ENCODE measurements around the gene PAPOLA. TPM values are rescaled to one million over a fixed set of nuclear protein-coding genes. Genes with fewer than 3 reads are reported as not detected.
"Not testable (repeated sequence)": the region's sequence is repeated elsewhere in the genome, so short reads cannot be mapped to it uniquely, and the experiment has no call there.

The PAPOLA gene
- polyA plus RNA-seq (ENCODE audit: insufficient read length): 279 TPM
- long read RNA-seq, donor 1, full-length matches to known transcripts: 50 of 145 reads
- long read RNA-seq, donor 1, partial matches to known transcripts: 95 of 145 reads
- long read RNA-seq, donor 1, other reads (novel, unspliced or antisense): 0 of 145 reads
- long read RNA-seq, donor 2, full-length matches to known transcripts: 36 of 60 reads
- long read RNA-seq, donor 2, partial matches to known transcripts: 24 of 60 reads
- long read RNA-seq, donor 2, other reads (novel, unspliced or antisense): 0 of 60 reads
- long read RNA-seq, donor 3, full-length matches to known transcripts: 28 of 62 reads
- long read RNA-seq, donor 3, partial matches to known transcripts: 34 of 62 reads
- long read RNA-seq, donor 3, other reads (novel, unspliced or antisense): 0 of 62 reads
- long read RNA-seq, donor 4, partial matches to known transcripts: 7 of 12 reads
- long read RNA-seq, donor 4, other reads (novel, unspliced or antisense): 0 of 12 reads
- long read RNA-seq, donor 5, full-length matches to known transcripts: 66 of 207 reads
- long read RNA-seq, donor 5, partial matches to known transcripts: 141 of 207 reads
- long read RNA-seq, donor 5, other reads (novel, unspliced or antisense): 0 of 207 reads
- long read RNA-seq, donor 6, full-length matches to known transcripts: 60 of 100 reads
- long read RNA-seq, donor 6, partial matches to known transcripts: 40 of 100 reads
- long read RNA-seq, donor 6, other reads (novel, unspliced or antisense): 0 of 100 reads
- long read RNA-seq, donor 7, full-length matches to known transcripts: 47 of 137 reads
- long read RNA-seq, donor 7, partial matches to known transcripts: 90 of 137 reads
- long read RNA-seq, donor 7, other reads (novel, unspliced or antisense): 0 of 137 reads
- long read RNA-seq, donor 8, full-length matches to known transcripts: 14 of 31 reads
- long read RNA-seq, donor 8, partial matches to known transcripts: 17 of 31 reads
- long read RNA-seq, donor 8, other reads (novel, unspliced or antisense): 0 of 31 reads

DNA sequence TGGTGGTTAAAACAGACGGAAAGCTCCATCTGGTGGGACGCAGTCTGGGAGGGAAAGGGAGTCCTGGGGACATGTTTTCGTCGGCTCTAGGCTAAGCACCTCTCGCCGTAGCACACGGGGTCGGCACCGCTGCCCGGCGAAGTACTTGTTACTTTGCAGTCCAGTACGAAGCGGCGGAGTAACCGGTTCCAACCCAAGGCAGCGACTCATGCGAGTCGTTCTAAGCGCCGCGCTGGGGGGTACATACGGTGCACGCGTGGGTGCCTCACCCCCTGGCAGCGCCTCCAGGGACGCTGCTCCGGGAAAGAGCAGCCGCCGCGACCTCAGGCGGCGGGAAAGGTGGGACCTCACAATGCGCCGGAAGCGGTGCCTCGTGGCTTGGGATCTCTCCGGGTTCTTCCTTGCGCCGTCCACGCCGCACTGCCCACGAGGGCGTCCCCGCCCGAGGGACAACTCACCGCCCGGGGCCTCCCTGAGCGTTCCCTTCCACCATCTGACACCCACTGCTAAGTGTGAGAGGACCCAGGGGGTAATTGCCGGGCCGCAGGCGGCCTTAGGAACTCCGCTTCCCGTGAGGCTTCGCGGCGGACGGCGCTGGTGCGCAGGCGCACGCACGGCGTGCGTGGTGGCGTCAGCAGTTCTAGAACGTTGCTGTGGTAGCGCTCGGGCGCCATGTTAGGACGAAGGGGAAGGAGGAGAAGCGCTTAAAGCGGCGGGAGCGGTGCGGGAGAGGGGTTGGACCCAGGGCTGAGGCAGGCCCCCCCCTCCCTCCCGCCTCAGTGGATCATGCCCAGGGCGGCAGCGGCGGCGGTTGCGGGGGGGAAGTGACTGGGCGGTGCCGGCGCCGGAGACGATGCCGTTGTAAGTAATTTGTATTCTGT, at the start of gene PAPOLA:
Gene PAPOLA, plus strand, starts transcription at position 643 of the 881 bp plus-strand sequence. Its CDS starts 211 bp downstream, at position 854.
- DNase-seq: peak; percentile 95

DNA sequence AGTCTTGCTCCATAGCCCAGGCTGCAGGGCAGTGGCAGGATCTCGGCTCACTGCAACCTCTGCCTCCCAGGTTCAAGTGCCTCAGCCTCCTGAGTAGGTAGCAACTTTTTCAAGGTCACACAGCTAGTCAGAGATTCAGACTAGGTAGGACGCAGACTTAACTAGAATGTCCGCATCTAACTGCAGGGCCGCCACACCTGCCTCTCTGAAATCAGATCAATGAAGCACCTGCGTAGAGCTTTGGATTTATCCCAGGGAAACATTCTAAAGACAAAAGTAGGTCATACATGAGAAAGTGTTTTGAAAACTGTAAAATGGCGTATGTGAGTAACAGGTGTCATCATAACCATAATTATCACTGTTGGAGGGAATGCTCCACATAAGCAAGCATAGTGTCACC, 49.5 kb upstream of the PAPOLA start:
- no peak for DNase-seq

DNA sequence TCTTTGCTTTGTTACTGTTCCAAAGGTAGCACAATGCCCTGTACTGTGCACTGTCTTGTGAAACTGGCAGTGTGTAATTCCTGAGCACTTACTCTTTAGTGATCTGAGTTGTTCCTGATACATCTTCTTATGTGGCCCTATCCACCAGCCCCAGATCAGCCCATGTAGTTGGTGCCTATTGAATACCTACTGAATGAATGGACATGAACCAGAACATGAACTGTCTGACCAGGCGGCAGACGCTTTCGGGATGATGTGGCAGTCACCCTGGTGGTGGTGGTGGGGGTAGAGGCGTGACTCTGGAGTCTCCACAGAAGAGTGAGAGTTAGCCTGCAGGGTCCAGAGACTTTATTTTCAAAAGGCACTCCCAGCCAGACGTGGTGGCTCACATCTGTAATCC, 46.6 kb upstream of the PAPOLA start:
- DNase-seq: no peak

DNA sequence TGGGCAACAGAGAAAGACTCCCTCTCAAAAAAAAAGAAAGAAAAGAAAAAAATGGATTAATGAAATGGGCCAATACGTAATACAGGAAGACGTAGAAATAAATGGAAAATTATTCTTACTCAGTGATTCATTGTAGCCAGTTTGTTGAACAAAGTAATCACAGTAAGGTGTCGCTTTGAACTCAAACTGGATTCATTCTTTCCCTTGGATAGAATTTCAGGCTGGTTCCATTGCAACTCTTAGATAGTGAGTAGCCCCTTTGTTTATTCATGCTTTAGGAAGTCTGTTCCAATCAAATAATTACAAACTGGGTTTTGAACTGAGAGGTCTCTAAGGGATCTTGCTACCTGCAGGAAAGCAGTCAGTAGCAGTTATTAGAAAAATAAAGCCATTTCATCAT, 42.3 kb upstream of the PAPOLA start:
- no peak for DNase-seq

DNA sequence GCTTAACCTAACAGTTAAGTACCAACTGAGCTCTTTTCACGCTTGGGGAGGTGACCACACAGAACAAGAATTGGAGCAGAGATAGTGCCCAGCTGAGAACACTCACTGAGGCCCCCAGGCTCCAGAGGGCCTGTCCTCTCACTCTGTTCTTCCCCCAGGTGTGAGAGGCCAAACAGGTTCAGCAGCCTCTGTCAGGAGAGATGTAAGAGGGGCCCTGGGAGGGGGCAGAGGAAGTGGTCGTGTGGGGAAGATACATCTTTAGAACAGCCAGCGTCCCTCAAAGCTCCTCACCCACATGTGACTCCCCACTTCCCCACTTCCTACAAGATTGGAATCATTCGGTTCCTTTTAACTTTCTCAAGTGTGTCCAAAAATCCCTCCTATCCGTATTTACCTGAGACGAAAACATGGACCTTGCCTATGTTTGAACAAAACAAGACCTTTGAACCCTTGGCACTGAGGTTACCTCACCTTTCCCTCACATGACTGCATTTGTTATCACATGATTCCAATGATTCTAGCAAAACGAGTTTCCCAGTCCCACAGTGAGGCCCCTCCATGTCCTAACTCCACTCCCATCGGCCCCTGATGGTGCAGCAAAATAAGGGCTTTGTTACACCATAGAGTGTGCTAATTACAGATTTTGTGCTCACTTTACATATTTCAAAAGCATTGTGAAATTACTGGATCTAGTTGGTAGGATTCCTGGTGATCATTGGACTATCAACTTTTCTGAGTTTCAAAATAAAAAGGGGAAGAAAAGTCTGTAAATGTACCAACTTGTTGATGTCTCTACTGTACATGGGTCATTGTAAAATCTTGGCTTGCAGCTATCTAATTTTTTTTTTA, 40.0 kb upstream of the PAPOLA start:
- DNase-seq: no peak

DNA sequence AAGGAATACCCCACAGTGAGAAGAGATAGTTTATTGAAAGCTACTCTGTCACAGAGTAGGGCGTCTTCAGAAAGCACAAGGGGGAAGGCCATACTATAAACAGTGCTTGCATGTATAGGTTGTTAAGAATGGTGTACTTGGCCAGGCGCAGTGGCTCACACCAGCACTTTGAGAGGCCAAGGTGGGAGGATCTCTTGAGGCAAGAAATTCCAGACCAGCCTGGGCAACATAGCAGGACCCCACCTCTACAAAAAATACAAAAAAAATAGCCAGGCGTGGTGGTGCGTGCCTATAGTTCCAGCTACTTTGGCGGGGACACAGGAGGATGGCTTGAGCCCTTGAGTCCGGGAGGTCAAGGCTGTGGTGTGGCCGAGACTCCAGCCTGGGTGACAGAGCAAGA, 38.0 kb upstream of the PAPOLA start:
- DNase-seq: no peak

DNA sequence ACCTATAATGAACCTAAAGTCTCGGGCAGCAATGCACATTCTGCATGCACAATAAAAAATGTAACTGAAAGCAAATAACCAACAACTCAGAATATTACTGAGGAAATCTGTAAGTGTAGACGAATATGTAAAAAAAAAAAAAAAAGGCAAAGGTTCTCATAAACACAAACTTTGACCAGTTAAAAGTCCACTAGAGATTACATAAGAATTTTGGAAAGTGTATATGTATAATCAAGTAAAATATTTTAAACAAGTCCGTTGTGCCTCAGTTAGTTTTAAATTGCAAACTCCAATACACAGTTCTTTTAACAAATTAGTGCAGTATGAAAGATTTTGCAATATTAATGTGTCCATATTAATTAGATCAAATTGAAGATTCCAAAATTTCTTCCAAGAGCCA, 35.3 kb upstream of the PAPOLA start:
- no peak for DNase-seq

DNA sequence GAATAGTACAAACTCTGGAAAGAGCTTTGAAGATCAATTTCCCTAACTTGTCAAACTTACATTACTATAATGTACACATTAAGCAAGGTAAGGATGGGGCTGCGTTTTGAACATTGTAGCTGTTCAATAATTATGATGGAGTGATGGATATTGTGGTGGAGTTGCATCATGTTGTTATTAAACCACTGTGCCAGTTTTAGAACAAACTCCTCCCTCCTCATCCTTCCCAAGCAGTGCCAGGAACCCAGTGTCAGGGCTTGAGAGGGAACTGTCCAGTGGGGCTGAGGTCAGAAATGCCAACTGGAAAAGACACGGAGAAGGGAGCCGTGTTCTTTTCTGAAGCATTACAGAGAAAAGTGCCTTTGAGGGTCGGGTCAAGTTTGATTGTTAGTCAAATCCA, 31.9 kb upstream of the PAPOLA start:
- DNase-seq: no peak

DNA sequence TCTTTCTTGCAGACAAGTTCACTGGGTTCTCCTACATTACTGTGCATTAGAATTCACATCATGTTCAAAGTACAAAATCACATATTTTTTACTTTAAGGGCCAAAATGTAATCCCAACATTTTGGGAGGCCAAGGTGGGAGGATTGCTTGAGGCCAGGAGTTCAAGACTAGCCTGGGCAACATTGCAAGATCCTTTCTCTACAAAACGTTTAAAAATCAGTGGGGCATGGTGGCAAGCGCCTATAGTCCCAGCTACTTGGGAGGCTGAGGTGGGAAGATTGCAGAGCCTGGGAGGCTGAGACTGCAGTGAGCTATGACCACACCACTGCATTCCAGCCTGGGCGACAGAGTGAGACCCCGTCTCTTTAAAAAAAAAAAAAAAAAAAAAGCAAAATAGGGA, 31.2 kb upstream of the PAPOLA start:
- not testable (repeated sequence) for DNase-seq

DNA sequence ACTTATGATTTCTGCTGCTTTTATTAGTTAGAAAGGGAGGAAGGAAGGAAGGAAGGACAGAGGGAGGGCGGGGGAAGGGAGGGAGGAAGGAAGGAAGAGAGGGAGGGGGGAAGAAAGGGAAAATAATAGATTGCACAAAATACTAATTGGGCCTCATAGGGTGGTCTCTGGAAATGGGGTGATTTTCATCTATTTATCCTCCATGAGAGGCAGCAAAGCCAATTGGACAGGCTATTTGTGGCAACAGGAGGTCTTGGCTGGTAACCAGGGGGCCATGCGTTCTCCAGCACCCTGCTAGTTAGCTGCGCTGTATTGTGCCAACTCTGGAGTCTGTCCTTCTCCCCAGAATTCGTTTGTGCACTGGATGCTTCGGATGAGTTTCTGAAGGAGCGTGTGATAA, 24.1 kb upstream of the PAPOLA start:
- DNase-seq: no peak

DNA sequence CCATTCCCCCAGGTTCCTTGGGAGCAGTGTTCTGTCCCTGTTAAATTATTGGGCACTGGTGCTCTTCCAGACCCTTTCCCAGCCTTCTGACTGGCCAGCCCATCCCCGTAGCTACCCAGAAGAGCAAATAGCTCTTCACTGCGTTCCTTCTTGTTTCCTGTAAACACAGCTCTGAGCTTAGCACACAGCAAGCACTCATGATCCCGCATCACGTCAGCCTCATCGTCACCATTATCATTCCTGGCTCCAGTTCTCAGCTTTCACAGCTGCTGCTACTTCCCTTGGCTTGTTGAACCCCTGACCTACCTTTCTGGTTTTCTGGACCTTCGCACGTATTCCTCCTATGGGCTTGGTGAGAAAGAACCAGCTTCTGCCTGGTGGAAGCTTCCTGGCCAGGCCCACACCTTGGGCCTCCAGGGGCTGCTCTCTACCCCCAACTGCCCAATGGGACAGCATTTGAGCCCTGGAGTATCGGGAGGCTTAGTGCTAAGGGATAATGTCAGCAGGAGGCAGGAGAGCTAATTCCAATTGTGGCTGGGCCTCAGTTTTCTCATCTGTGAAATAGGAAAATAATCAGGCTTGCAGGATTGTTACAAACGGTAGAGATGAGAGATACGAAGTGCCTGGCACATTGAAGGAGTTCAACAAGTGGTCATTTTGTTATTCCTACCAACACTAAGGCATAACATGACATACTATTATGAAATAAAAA, 22.6 kb upstream of the PAPOLA start:
- DNase-seq: no peak

DNA sequence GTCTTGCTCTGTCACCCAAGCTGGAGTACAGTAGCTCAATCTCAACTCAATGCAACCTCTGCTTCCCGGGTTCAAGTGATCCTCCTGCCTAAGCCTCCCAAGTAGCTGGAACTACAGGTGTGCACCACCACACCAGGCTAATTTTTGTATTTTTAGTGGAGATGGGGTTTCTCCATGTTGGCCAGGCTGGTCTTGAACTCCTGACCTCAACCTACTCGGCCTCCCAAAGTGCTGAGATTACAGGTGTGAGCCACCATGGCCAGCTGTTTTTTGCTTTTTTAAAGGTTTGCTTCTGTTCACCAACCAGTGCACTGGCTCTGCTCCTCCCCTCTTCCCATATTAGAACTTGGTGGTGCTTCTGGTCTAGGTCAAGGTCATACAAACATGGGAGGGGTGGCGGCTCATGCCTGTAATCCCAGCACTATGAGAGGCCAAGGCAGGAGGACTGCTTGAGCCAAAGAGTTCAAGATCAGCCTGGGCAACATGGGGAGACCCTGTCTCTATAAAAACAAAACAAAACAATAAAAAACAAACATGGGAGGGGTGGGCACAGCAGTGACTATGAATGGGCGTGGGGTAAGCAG, 20.4 kb upstream of the PAPOLA start:
- no peak for DNase-seq

DNA sequence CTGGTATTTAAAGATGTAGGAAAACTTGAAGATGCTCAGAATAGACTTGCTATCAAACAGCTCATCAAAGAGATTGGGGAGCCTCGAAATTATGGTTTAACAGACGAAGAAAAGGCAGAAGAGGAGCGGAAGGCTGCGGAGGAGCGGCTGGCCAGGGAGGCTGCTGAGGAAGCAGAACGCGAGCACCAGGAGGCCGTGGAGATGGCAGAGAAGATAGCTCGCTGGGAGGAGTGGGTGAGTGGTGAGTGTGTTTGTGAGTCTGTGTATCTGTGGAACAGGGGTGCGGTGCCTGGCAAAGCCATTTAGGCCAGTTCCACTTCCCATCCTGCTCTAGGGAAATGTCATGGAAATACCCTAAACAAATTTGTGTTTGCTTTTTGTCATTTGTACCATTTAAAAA, 19.2 kb upstream of the PAPOLA start:
- DNase-seq: no peak

DNA sequence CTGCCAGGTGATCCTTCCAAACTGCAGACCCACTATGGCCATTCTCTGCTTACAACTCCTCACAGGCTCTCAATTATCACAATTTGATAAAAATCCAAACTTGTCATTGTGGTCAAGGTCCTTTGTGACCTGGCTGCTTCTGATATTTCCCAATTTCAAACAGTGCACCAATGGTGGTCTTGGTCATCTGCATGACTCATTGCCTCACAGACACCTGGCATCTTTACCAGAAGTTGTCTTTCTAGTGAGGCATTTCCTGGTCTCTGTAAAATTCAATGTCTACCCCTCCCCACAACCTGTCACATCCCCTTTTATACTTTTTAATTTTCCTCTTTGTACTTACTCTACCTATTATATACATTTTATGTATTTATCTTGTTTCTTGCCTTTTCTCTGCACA, 17.8 kb upstream of the PAPOLA start:
- DNase-seq: no peak

DNA sequence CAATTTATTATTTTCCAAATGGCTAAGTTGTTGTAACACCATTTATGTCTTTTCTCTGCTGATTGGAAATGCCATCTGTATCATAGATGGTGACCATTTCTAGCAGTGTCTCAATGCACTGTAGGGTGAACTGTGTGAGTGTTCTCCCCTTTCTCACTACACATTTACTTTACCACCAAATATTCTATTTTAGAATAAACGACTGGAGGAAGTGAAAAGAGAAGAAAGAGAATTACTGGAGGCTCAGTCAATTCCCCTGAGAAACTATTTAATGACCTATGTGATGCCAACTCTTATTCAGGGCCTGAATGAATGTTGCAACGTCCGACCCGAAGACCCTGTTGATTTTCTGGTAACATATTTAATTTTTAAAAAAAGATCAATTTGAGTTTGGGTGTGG, 15.5 kb upstream of the PAPOLA start:
- DNase-seq: no peak

DNA sequence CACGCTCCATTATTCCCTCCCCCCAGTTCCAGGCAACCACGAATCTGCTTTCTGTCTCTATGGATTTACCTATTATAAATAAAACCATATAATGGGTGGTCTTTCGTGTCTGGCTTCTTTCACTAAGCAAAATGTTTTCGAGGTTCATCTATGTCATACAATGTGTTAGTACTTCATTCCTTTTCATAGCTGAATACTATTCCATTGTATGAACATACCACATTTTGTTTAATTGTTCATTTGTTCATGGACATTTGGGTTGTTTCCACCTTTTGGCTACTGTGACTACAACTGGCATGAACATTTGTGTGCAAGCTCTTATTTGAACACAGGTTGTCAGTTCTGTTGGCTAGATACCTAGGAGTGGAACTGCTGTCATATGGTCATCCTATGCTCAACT, 12.9 kb upstream of the PAPOLA start:
- DNase-seq: no peak

DNA sequence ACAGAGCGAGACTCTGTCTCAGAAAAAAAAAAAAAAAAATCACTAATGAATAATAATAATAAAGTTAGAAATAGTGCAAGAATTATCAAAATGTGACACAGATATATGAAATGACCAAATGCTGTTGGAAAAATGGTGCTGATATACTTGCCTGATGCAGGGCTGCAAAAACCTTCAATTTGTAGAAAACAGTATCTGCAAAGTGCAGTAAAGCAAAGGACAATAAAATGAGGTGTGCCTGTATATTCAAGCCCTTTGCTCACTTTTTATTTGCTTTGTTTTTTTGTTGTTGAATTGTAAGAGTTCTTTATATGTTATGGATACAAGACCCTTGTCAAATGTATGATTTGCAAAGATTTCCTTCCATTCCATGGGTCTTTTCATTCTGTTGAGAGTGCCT, 9.0 kb upstream of the PAPOLA start:
- no peak for DNase-seq

DNA sequence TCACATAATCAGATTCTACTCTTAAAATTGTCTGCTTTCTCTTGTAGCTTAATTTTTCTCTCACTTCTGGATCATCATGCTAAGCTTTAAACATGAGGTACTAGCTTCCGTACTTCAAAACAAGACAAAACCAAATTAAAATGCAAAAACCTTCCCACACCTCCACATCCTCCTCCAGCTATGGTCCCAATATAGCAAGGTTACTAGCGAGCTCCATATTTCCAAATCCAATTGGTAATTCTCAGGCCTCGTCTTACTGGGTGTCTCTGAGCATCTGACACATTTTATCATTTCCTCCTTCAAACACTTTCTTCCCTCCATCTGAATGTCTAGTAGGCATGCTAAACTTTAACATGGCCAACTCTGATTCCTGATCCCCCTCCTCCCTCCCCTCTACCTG, 7.9 kb upstream of the PAPOLA start:
- no peak for DNase-seq

DNA sequence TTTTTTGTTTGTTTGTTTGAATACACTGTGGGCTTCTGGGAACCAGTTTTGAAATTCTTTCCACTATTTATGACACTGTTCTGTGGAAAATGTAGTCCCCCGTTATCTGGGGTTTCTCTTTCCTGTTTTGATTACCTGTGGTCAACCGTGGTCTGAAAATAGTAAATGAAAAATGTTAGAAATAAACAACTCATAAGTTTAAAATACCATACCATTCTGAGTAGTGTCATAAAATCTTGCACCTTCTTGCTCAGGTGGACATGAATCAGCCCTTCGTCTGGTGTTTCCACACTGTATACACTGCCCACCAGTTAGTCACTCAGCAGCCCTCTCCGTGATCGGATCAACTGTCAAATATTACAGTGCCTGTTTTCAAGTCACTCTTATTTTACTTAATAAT, 5.1 kb upstream of the PAPOLA start:
- DNase-seq: no peak

DNA sequence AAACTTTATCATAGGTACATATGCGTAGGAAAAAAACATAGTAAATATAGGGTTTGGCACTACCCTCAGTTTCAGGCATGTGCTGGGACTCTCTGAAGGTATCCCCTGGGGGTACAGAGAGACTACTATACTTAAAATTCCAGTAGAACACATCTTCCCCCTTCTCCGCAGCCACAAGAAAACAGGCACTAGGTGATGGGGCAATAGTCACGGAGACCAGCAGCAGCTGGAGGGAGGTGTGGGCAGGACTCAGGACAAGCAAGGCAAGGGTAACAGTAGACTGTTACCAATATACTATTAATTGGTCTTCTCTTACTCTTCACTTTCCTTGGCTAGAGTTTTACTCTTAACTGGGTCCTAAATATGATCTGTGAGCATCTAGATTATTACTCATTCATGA, 4.6 kb upstream of the PAPOLA start:
- DNase-seq: no peak

Data from left kidney (tissue), 8 donors.